Middle frontal gyrus (tissue), 1 donor: ENCODE measurements around the gene PACS1.

Source experiments
- DNase-seq: peaks from one replicate; pipeline ENCODE4 v3.0.0-alpha.2; 2015; ENCODE audit warnings: low spot score; ENCODE audit errors: extremely low spot score

PACS1 gene

DNA sequence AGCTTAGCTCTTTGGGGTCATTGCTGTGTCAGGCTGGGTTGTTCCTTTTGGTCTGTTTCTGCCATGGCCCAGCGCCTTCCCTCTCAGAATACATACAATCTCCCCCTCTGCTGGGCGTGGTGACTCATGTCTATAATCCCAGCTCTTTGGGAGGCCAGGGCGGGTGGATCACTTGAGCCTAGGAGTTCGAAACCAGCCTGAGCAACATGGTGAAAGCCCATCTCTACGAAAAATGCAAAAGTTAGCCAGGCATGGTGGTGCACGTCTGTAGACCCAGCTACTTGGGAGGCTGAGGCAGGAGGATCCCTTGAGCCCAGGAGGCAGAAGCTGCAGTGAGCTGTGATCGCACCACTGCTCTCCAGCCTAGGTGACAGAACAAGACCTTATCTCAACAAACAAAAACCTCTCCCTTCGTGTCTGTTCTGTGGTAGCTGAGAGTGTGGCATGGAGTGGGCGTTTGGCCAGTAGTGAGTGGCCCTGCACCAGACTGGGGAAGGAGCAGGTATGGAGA lies 151.7 kb downstream of the PACS1 start:
- no peak for DNase-seq

DNA sequence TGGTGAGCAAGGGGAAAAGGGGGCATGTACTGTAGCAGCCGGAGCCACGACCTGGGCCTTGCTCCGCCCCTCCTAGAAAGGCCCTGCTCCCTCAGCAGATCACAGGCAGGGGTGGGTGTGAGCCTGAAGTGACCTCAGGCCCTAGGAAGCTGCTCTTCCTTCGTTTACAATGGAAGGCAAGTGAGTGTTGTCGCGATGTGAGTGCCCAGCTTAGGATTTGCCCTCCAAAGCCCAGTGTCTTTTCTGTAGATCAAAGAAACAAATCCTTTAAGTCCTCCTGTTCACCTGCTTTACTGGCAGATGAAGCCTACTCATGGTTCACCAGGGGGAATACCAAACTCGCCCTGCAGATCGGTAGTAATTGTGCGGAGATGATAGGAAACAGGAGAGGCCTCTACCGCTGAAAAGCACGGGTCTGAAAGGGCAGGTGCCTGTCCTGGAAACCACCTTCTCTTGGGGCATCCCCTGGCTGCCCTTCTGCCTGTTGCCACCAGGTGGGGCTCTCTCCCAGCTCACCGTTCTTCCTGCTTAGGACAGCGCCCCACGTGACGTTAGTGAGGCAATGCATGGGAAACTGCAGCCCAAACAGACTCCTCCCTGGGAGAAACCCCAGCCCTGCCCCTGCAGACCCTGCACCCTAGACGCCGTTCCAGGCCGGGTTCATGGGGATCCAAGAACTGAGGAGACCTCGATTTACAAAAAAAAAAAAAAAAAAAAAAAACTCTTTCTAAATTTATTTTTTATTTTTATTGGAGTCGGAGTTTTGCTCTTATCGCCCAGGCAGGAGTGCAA lies 152.5 kb downstream of the PACS1 start:
- DNase-seq: peak; percentile 80

DNA sequence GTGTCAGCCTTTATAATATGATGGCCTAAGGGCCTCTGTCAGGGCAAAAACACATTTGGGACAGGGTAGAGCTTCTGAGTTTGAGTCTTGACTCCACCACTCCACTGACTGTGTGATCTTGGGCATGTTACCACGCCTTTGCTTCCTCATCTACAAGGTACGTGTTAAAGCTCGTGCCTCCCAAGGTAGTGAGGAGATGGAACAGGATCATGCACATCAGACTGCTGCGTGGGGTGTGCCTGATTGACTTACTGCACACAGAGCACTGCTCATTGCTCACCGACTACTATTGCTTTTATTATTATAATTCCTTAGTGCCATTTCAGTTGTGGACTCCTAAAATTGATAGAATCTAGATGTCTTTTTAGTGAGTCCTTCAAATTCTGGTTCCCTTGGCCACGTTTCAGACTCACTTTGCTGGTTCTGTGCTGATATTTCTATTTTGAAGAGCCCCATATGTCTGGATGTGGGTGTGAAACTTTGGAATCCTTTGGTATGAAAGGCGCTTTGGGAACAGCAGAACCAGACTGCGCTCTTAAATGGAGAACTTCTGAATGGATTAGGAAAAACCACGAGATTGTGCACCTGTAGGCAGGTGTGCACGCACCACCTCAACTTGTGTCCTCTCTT lies 154.3 kb downstream of the PACS1 start:
- DNase-seq: peak; percentile 46

DNA sequence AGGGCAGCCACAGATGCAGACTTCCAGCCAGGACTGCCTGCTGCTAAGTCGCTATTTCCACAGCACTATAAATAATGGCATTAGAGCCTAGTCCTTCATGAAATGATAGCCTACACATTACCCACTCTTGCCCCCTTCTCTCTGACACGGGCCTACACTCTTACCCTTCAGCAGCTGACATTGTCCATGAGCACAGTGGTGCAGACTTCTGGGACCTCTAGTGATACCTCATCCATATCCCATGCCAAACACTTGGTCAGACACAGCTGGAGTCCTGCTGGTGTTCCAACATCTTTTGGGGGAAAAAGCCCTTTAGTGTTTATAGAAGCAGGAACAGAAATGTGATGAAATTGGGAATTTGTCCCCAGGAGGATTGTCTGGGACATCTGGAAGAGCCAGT lies 155.0 kb downstream of the PACS1 start:
- DNase-seq: no peak

- no peak for DNase-seq
These were observed 156.0 kb downstream of the PACS1 start for GRCh38 chr11:66226101-66226500.

- no peak for DNase-seq
These were observed 157.6 kb downstream of the PACS1 start for GRCh38 chr11:66227700-66228099.

GRCh38 chr11:66228521-66228920 lies 158.4 kb downstream of the PACS1 start:
- no peak for DNase-seq

DNA sequence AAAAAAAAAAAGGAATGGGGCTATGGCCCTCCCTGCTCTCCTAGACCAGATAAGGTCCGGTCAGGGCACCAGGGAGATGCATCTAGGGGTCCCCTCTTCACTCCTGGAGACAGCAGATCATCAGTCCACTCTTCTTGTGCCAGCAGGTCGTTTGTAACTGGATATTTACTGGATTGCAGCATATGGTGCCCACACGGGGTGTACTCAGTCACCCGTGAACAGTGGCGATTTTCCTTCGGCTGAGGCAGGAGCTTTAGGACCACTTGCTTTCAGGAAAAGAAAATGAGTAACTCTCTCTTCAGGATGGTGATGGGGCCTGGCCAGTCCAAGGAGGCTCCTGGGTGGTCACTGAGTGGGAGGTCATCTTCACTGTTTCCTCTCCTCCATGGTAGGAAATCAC lies 160.1 kb downstream of the PACS1 start:
- DNase-seq: no peak

DNA sequence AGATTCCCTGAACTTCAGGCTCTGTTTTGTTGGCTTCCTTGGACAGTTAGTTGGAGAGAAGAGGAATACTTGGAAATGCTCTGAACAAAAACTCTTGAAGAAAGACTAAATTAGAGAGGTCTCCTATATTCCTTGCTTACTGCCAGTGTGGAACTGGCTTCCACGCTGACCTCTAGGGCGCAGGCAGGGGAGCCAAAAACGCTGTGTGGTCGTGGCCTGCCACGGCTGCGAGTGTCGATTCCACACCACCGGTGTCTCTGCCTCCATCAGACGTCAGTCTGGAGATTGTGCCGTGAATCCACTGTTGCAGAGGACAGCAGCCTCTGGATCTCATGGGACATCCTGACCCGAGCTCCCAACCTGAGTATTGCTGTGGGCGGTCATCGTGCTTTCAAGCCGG lies 160.9 kb downstream of the PACS1 start:
- DNase-seq: no peak

DNA sequence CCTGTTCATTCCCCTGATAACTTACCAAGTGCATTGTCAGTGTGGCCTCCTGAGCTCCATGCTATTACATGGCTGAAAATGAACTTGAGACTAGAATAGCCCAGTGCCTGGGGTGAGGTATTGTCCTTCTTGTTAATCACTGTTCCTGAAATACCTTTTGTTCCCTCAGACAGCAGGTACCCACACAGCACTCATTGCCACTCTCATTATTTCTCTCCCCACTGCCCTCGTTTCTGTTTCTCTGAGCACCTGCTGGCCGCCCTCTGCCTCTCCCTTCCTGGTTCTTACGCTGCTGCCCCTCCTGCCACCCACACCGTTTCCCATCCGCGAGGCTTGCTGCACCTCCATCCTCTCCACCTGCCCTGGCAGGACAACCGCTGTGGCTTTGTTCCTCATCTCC lies 161.5 kb downstream of the PACS1 start:
- no peak for DNase-seq

DNA sequence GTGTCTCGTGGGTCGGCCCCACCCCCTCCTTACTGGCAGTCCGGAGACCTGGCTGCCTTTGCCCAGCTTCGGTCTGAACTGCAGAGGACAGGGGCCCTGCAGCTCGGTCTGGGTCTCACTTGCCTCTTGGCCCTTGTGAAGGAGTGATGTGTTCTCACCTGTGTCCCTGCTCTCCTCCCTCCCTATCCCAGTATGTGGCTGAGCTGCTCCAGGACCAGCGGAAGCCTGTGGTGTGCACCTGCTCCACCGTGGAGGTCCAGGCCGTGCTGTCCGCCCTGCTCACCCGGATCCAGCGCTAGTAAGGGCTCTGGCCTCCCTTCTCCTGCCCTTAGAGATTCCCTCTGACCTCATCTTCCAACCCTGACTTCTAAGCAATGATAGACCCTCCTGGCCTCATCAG lies 162.7 kb downstream of the PACS1 start:
- DNase-seq: no peak

GRCh38 chr11:66233301-66233700 lies 163.2 kb downstream of the PACS1 start:
- no peak for DNase-seq

GRCh38 chr11:66235141-66235540 lies 165.1 kb downstream of the PACS1 start:
- DNase-seq: no peak

DNA sequence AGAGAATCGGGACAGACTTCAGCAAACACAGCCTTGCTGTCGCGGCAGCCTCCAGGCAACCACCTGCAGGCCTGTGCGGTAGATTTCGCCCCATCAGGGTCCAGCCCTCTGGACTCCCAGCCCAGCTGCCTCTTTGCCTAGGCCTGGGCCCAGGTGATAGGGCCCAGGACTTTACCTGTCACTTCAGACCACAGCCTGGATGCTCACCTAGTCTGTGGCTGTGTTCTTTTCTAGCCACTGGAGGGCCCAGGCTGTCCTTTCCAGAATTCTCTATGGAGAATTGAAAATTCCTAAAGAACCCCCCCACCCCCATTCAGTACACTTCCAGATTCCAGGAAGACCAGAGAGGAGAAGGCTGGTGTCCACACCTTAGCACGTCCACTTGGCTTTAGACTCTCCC lies 167.8 kb downstream of the PACS1 start:
- no peak for DNase-seq

- DNase-seq: no peak
These were observed 168.8 kb downstream of the PACS1 start for GRCh38 chr11:66238786-66239413.

- no peak for DNase-seq
These were observed 169.4 kb downstream of the PACS1 start for GRCh38 chr11:66239511-66239910.

GRCh38 chr11:66239998-66240780 lies 170.1 kb downstream of the PACS1 start:
- no peak for DNase-seq

GRCh38 chr11:66240781-66241136 lies 170.7 kb downstream of the PACS1 start:
- no peak for DNase-seq

DNA sequence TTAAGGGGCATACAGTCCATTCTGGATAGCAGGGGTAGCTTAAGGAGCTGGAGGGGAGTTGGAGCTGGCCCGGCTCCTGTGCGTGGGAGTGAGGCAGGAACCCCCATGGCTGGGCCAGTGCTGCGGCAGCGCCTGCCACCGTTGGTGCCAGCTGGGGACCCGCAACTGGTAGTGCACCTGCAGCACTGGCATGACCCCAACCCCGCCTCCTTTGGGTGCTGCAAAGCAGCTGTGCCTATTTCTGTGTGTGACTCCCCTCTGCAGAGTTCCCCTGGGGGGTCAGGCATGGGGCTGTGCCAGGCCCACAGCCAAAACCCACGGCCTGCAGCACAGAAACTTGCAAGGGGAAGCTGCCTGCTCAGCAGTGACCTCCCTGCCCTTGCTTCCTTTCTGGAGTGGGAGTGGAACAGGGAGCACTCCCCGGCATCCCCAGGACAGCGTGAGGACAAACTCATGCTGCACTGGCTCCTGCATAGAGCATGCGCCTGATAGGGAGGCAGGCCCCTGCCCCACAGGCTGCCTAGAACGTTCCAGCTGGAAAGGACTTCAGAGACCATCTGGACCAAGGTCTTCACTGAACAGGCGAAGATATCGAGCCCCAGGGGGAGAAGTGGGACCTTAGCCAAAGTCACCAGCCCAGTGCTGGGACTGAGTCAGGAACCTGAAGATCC lies 172.2 kb downstream of the PACS1 start:
- DNase-seq: no peak

- no peak for DNase-seq
These were observed 173.9 kb downstream of the PACS1 start for GRCh38 chr11:66243782-66244535.
